ENCODE measurements around the gene CR1.
A peak's percentile ranks its signal among the peaks of the same experiment; 100 is the strongest.
"Not testable (repeated sequence)": the region's sequence is repeated elsewhere in the genome, so short reads cannot be mapped to it uniquely, and the experiment has no call there.

CR1 gene

GRCh38 chr1:207672522-207673130, 176.7 kb downstream of the CR1 start:
- peak; percentile 84 for DNase-seq (ENCODE audit: low spot score)

- no peak for DNase-seq (ENCODE audit: low spot score)
Observed at GRCh38 chr1:207673399-207673798, 177.4 kb downstream of the CR1 start.

- no peak for DNase-seq (ENCODE audit: low spot score)
Observed at GRCh38 chr1:207676153-207676552, 180.2 kb downstream of the CR1 start.

- DNase-seq (ENCODE audit: low spot score), result not testable (repeated sequence)
Observed at GRCh38 chr1:207680590-207681388, 184.8 kb downstream of the CR1 start.

- DNase-seq (ENCODE audit: low spot score), result not testable (repeated sequence)
Observed at GRCh38 chr1:207682872-207683434, 187.0 kb downstream of the CR1 start.

- not testable (repeated sequence) for DNase-seq (ENCODE audit: low spot score)
Observed at GRCh38 chr1:207690551-207690950, 194.6 kb downstream of the CR1 start.

- no peak for DNase-seq (ENCODE audit: low spot score)
Observed at GRCh38 chr1:207691010-207691409, 195.1 kb downstream of the CR1 start.

All from SW480 (cell line).